ENCODE measurements around the gene CRAT. TPM values are rescaled to one million over a fixed set of nuclear protein-coding genes. Genes with fewer than 3 reads are reported as not detected.

Gene CRAT
- total RNA-seq, 2 experiments from 2014 or later = 16.0 to 16.4 TPM

DNA sequence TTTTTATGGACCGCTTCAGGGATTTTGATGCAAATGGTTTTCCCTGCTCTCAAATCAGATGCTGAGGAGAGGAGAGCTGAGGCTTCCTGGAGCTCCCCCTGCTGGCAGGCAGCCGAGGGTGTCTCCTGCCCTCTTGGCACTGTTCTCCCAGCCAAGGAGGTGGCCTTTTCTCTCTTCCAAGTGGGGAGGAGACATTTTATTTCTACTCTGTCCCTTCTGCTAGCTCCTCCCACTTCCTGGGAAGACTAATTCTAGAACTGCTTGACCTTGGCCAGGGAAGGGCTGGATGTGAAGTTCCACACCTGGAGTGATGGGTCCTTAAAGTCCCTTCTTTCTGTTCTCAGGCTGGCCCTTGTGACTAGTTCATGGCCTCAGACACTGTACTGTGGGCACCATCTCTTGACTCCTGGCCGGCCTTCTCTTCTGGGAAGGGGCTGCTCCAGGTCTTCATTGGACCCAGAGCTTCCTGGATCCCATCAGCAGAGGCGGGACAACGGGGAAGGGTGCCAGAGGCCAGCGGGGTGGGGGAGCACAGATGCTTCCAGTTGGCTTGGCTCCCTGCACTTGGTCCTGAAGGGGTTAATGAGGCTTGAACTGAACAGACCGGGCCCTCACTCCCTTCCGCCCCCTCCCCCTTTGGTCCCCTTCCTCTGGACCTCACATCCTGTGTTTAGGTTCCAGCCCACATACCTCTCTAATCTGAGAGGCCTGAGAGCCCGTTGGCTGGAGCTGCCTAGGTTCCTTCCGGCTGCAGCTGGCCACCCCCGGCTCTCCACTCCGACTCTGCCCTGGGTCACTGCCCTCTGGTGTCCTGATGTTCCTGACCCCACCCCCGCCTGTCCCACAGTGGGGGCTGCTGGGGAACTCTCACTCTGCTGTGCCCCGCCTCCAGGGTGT is 32.7 kb upstream of the CRAT start:
- Mint-ChIP-seq H3K27ac (no peak overlapping the region), H3K4me1 (ENCODE audit: low read depth) (peaks cover 37% of the 10 kb centered on the region), H3K4me3 (no peak overlapping the region), H3K36me3 (peaks cover 4% of the 10 kb centered on the region), H3K9me3 (no peaks in the 10 kb centered on the region), H3K27me3 (no peaks in the 10 kb centered on the region)
- CTCF ChIA-PET = interaction anchor here (0.6 to 7.3 kb wide), 60 partner anchors 8 to 701 kb away, joined by 3 to 147 read pairs (median 4); partner anchors contain the start of genes C9orf50, IER5L, MIGA2 and NTMT1
- DNase-seq = peak; percentile 80
- POLR2A ChIA-PET = interaction anchor here (0.8 kb wide), 1 partner anchor 483 kb away, joined by 6 read pairs; the partner anchor contains the start of gene NTMT1
- intact Hi-C loops (cut with micrococcal nuclease) = no loop called here

DNA sequence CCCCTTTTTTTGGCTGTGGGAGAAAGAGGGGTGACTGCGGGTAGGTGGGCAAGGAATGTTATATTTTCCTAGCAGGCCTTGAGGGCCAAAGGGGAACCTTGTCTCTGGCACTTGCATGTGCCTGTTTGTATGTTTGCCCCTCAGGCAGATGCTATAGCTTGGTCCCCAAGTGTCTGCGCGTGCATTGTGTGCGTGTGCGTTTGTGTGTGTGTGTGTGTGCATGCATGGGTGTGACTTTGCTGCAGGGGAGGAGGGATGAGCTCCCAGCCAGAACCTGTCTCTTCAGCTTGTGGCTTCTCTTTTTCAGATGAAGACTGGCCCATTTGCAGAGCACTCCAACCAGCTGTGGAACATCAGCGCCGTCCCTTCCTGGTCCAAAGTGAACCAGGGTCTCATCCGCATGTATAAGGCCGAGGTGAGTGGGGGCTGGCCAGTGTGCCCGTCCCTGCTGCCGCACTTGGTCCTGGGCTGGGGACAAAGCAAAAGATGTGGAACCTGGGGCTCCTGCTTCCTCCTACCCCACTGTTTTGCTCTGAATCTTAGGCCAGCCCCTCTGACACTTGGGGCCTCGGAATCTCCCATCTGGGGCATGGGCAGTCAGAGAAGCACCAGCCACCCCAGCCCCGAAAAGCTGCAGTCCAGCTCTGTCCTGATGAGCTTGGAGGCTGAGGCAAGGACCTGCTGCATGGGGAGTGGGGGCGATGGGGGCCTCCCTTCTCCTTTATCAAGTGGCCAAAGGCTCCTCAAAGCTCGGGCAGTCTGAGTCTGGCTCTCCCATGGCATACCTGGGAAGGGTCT is 31.7 kb upstream of the CRAT start:
- H3K27ac Mint-ChIP-seq = no peak overlapping the region
- H3K4me1 Mint-ChIP-seq (ENCODE audit: low read depth) = peaks cover 37% of the 10 kb centered on the region
- POLR2A ChIA-PET = interaction anchor here (0.8 kb wide), 1 partner anchor 484 kb away, joined by 6 read pairs; the partner anchor contains the start of gene NTMT1
- DNase-seq = no peak
- H3K27me3 Mint-ChIP-seq = no peaks in the 10 kb centered on the region
- intact Hi-C loops (cut with micrococcal nuclease) = no loop called here
- no peaks in the 10 kb centered on the region for H3K9me3 Mint-ChIP-seq
- H3K4me3 Mint-ChIP-seq = no peak overlapping the region
- H3K36me3 Mint-ChIP-seq = peaks cover 6% of the 10 kb centered on the region
- CTCF ChIA-PET = interaction anchor here (0.6 to 7.3 kb wide), 61 partner anchors 8 to 702 kb away, joined by 3 to 147 read pairs (median 4); partner anchors contain the start of genes C9orf50, IER5L, MIGA2 and NTMT1

DNA sequence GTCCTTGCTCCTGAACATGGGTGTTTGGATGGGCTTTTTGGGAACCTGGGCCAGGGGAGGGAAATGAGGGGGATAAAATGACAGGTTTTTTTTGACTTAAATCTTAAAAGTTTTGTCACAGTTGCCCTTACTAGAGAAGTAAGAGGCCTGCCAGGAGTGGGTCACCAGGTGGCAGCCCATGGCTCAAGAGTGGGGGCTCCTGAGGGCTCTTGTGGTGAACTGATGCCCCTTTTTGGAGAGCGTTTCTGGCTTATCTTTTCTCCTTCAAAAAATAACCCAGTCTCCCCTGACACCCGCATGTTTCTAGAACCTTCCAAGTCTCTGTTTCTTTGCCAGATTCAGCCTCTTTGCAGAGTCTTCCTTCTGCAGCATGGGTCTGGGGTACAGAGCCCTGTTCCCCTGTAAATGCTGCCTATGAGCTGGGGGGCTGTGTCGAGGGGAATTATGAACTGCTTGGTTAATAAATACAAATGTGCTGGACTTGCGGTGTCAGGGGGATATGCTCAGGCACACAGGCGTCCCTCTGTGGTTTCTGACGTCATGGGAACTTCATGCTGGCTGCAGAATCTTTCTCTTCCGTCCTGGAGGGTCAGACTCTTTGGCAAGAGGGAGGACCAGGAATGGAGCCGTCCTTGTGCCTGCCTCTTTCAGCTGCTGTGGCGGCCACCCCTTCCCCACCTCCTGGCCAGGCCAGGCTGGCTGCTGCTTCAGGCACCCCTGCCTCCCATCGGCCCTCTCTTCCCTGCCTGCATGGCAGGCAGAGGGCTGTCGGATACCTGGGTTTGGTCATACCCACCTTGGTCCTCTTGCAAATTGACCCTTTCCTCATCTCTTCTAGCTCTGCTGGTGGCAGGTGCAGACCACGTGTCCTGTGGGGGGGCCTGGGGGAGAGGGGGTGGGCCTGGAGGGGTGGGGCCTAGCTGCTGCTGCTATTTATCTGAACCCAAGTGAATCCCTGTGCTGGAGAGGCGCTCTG is 30.8 kb upstream of the CRAT start:
- peak overlapping the region; percentile 35 for H3K4me3 Mint-ChIP-seq
- POLR2A ChIA-PET = interaction anchor here (1.1 kb wide), 1 partner anchor 486 kb away, joined by 4 read pairs; no protein-coding TSS in a partner anchor
- no peaks in the 10 kb centered on the region for H3K9me3 Mint-ChIP-seq
- no peaks in the 10 kb centered on the region for H3K27me3 Mint-ChIP-seq
- intact Hi-C loops (cut with micrococcal nuclease) = loop anchor here (2.0 kb wide), 1 partner anchor 469 kb away; no protein-coding TSS in a partner anchor
- peak overlapping the region; percentile 91 for H3K27ac Mint-ChIP-seq
- peaks cover 37% of the 10 kb centered on the region for H3K4me1 Mint-ChIP-seq (ENCODE audit: low read depth)
- DNase-seq = peak; percentile 44
- CTCF ChIA-PET = interaction anchor here (0.6 to 7.3 kb wide), 21 partner anchors 8 to 596 kb away, joined by 3 to 147 read pairs (median 6); partner anchors contain the start of genes C9orf50, NTMT1 and PTPA
- H3K36me3 Mint-ChIP-seq = peaks cover 9% of the 10 kb centered on the region

DNA sequence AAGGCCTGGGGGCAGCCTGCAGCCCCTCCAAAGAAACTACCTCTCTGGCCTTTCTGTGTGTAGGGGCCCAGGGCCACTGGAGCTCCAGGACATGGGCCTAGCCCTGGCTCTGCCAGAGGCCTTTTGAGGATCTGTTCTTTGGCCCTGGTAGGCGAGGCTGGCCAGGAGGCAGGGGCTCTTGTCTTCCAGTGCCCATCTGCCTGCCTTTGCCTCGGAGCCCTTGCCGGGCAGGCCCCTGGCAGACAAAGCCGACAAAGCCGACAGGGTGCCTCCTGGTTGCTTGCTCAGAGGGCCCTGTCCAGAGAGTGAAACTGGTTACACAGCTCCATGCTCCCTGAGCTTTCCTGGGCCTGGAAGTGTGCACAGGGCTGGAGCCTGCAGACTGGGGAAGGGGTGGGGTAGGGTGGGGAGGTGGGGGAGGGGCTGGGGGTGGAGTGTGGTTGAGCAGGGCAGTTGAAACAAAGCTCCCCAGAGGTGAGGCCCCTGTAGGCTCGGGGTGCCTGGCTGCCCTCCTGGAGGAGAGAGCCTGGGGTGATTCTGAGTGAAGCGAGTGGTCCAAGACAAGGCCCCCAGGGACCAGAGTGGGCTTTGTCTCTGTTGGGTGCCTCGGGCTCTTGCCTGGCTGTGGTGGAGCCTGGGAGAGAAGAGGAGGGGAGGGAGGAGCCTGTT is 29.9 kb upstream of the CRAT start:
- POLR2A ChIA-PET = interaction anchor here (0.6 to 2.0 kb wide), 10 partner anchors 9 to 487 kb away, joined by 3 to 7 read pairs (median 3); partner anchors contain the start of gene IER5L
- H3K9me3 Mint-ChIP-seq = no peaks in the 10 kb centered on the region
- H3K27me3 Mint-ChIP-seq = no peaks in the 10 kb centered on the region
- intact Hi-C loops (cut with micrococcal nuclease) = loop anchor here (1.0 to 2.0 kb wide), 4 partner anchors 9 to 484 kb away; no protein-coding TSS in a partner anchor
- peaks cover 37% of the 10 kb centered on the region for H3K4me1 Mint-ChIP-seq (ENCODE audit: low read depth)
- CTCF ChIA-PET = interaction anchor here (0.6 to 7.3 kb wide), 28 partner anchors 9 to 598 kb away, joined by 3 to 147 read pairs (median 6); partner anchors contain the start of genes C9orf50, CRAT, IER5L and NTMT1
- H3K36me3 Mint-ChIP-seq = peaks cover 9% of the 10 kb centered on the region
- H3K27ac Mint-ChIP-seq = peak overlapping the region; percentile 91
- peak overlapping the region; percentile 64 for H3K4me3 Mint-ChIP-seq
- peak; percentile 41 for DNase-seq

DNA sequence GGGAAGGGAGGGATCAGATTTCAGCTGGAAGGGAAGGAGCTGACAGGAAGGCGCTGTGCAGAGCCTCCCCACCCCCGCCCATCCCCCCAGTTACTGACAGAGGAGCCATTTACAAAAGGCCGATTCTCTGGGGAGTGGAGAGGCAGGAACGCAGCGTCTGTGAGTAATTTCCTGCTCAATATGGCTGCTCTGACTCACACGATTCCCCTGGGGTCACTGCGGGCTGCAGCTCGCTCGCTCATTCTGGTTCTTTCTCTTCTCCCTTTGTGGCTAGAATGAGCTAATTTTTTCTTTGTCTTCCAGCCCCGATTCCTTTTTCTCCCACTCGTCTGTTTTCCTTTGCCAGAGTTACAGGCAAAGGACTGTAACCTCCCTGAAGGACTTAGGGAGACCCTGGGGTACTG is 29.4 kb upstream of the CRAT start:
- H3K36me3 Mint-ChIP-seq = peaks cover 9% of the 10 kb centered on the region
- intact Hi-C loops (cut with micrococcal nuclease) = loop anchor here (1.0 to 5.0 kb wide), 7 partner anchors 9 to 642 kb away; no protein-coding TSS in a partner anchor
- H3K9me3 Mint-ChIP-seq = no peaks in the 10 kb centered on the region
- H3K4me3 Mint-ChIP-seq = peak overlapping the region; percentile 64
- peak overlapping the region; percentile 91 for H3K27ac Mint-ChIP-seq
- ChIA-PET CTCF (interaction anchor here (0.6 to 7.3 kb wide), 30 partner anchors 9 to 646 kb away, joined by 3 to 147 read pairs (median 6); partner anchors contain the start of genes C9orf50, CRAT, IER5L and NTMT1), POLR2A (interaction anchor here (0.6 to 2.0 kb wide), 10 partner anchors 8 to 487 kb away, joined by 3 to 7 read pairs (median 3); partner anchors contain the start of gene IER5L)
- DNase-seq = peak; percentile 91
- H3K27me3 Mint-ChIP-seq = no peaks in the 10 kb centered on the region
- H3K4me1 Mint-ChIP-seq (ENCODE audit: low read depth) = peaks cover 37% of the 10 kb centered on the region

DNA sequence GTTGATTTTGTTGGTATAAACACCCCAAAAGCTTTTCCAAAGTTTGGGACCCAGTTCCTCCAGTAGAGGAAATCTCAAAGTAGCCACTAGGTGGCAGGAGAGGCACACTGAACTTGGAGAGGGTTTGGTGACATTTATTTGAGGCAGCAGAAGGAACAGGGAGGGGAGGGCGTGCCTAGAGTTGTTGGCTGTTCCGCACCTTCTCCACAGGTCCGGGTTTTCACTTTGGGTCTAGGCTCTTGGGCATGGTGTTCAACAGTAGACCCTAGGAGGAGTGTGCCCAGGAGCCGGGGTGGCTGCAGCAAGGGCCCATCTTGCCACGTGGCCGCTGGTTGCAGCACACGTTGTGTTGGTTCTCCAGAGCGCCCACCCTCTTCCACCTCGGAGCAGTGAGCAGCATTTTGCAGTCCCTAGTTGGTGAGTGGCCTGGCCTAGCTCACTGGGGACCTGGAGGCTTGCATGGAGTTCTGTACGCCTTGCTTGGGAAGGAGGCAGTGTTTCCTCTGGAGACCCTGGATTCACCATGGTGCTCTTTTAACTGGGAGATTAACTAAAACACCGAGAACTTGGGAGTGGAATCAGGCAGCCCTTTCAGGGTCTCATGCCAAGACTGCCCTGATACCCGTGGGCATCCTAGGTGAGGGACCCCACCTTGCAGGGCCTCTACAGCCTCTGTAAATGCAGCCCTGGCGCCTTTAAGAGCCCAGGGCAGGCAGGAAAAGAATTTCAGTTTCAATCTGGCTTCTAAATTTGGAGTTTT is 28.8 kb upstream of the CRAT start:
- Mint-ChIP-seq H3K4me3 (peak overlapping the region; percentile 64), H3K4me1 (ENCODE audit: low read depth) (peaks cover 37% of the 10 kb centered on the region), H3K36me3 (peaks cover 11% of the 10 kb centered on the region), H3K27ac (peak overlapping the region; percentile 91), H3K9me3 (no peaks in the 10 kb centered on the region), H3K27me3 (no peaks in the 10 kb centered on the region)
- ChIA-PET POLR2A (interaction anchor here (0.9 to 2.0 kb wide), 11 partner anchors 8 to 485 kb away, joined by 3 to 7 read pairs (median 3); partner anchors contain the start of gene IER5L), CTCF (interaction anchor here (0.6 to 7.3 kb wide), 48 partner anchors 9 to 651 kb away, joined by 3 to 147 read pairs (median 4); partner anchors contain the start of genes C9orf50, CRAT, IER5L and NTMT1)
- intact Hi-C loops (cut with micrococcal nuclease) = loop anchor here (1.0 to 5.0 kb wide), 3 partner anchors 35 to 643 kb away; no protein-coding TSS in a partner anchor
- DNase-seq = peak; percentile 83

DNA sequence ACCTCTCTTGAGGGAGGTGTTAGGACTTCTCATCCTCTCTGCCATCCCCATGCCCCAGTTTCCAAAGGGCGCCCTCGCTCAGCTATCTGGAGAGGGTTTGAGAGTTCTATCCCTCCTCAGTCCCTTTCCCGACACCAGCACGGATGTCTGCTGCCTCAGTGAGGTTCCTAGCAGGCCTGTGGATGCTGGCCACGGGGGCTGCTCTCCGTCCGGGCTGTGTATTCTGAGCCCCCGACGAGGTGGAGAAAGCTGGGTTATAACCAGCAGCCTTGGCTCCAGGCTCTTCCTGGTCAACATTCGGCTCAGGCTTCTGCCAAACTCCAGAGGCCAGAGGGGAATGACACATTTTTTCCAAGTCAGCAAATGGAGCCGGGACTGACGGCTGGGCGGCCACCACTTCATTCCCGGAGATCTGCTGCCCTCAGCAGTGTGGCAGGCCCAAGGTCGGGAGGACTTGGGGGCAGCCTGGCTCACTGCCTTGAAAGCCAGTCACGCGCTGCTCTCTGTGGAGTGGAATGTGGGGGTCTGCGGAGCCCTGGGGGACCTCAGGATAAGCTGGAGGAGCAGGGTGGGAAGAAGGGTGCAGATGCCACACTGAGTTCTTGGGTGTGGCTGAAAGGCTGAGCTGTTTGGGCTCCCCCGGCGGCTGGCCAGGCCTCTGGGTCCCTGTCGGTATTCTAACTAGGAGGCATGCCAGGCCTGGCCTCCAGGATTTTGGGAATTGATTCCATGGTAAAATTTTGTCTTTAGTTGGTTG is 28.1 kb upstream of the CRAT start:
- no peaks in the 10 kb centered on the region for H3K27me3 Mint-ChIP-seq
- DNase-seq = no peak
- POLR2A ChIA-PET = interaction anchor here (0.9 to 2.0 kb wide), 5 partner anchors 14 to 472 kb away, joined by 3 to 7 read pairs (median 5); partner anchors contain the start of gene IER5L

DNA sequence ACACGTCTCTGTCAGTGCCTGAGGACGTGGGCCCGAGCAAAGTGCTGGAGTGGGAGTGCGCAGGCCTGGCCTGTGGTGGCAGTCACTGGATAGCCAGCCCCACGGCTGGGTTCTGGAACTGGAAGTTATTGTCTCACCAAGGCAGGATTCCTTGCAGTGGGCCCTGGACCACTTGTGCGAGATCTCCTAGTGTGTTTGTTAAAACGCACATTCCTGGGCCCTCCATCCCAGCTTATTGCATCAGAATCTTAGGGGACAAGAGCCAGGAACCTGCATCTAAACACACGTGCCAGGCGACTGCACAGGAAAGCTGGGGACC is 27.5 kb upstream of the CRAT start:
- POLR2A ChIA-PET = interaction anchor here (1.4 to 1.5 kb wide), 2 partner anchors 25 to 473 kb away, joined by 4 to 5 read pairs; no protein-coding TSS in a partner anchor
- CTCF ChIA-PET = interaction anchor here (0.7 to 7.3 kb wide), 15 partner anchors 8 to 653 kb away, joined by 3 to 147 read pairs (median 7); partner anchors contain the start of genes C9orf50, CRAT, IER5L and NTMT1
- H3K9me3 Mint-ChIP-seq = no peaks in the 10 kb centered on the region

More for the DNA sequence above, 28.1 kb upstream of the CRAT start:
- peak overlapping the region; percentile 91 for H3K27ac Mint-ChIP-seq
- peaks cover 12% of the 10 kb centered on the region for H3K36me3 Mint-ChIP-seq
- CTCF ChIA-PET = interaction anchor here (0.6 to 7.3 kb wide), 37 partner anchors 8 to 652 kb away, joined by 3 to 147 read pairs (median 5); partner anchors contain the start of genes C9orf50, CRAT, IER5L and NTMT1
- intact Hi-C loops (cut with micrococcal nuclease) = loop anchor here (1.0 to 5.0 kb wide), 3 partner anchors 36 to 644 kb away; no protein-coding TSS in a partner anchor
- no peaks in the 10 kb centered on the region for H3K9me3 Mint-ChIP-seq
- H3K4me1 Mint-ChIP-seq (ENCODE audit: low read depth) = peaks cover 32% of the 10 kb centered on the region
- H3K4me3 Mint-ChIP-seq = no peak overlapping the region

More for the DNA sequence above, 27.5 kb upstream of the CRAT start:
- no peak overlapping the region for H3K4me3 Mint-ChIP-seq
- peaks cover 31% of the 10 kb centered on the region for H3K4me1 Mint-ChIP-seq (ENCODE audit: low read depth)
- no peaks in the 10 kb centered on the region for H3K27me3 Mint-ChIP-seq
- intact Hi-C loops (cut with micrococcal nuclease) = loop anchor here (5.0 kb wide), 1 partner anchor 644 kb away; no protein-coding TSS in a partner anchor
- DNase-seq = no peak
- peaks cover 14% of the 10 kb centered on the region for H3K36me3 Mint-ChIP-seq
- peak overlapping the region; percentile 28 for H3K27ac Mint-ChIP-seq

All from activated CD4-positive, alpha-beta memory T cell treated with anti-CD3 and anti-CD28 coated beads for 36 hours (primary cell).